HEK293 (cell line): ENCODE data around the gene MYH16.

ENCODE experiments used
- CTCF ChIA-PET: fragments of 350-600 bp; formaldehyde crosslinking; extraction: SDS; loops from one replicate; lab custom pipeline; 2021; ENCODE audit warnings: antibody characterized with exemption; lab: Yijun Ruan, JAX
- POLR2A ChIA-PET: fragments of 300-600 bp; formaldehyde crosslinking; extraction: SDS; loops from one replicate; lab custom pipeline; 2020; ENCODE audit warnings: antibody characterized with exemption, inconsistent platforms; lab: Yijun Ruan, JAX
- H3K27ac ChIP-seq: fragments of 200-500 bp; sonication (Bioruptor generic); 2 replicates; pipeline ENCODE4 v1.5.1; 2014; ENCODE audit warnings: low read depth, low read length, control low read depth, inconsistent platforms; ENCODE audit errors: extremely low read depth
- H3K36me3 ChIP-seq, 2 experiments: fragments of 200-500 bp in 1 of 2; sonication (Bioruptor generic) in 1 of 2; 1 replicate in 1 of 2; 2 replicates in 1 of 2; pipeline ENCODE4 v1.5.1; 2014 to 2017; ENCODE audit warnings: inconsistent platforms in 2 of 2, low read length in 2 of 2; ENCODE audit not compliant: control insufficient read depth in 2 of 2, insufficient read depth in 1 of 2
- H3K4me1 ChIP-seq: fragments of 200-500 bp; sonication (Bioruptor generic); 2 replicates; pipeline ENCODE4 v1.5.1; 2014; ENCODE audit warnings: mild to moderate bottlenecking, low read length, inconsistent platforms; ENCODE audit not compliant: control insufficient read depth, insufficient read depth
- H3K4me3 ChIP-seq: 2 replicates; pipeline ENCODE4 v1.5.1; 2011; ENCODE audit warnings: low read depth, mild to moderate bottlenecking, control low read depth, low read length, moderate library complexity
- H3K9me3 ChIP-seq: fragments of 200-500 bp; sonication (Bioruptor generic); 2 replicates; pipeline ENCODE4 v1.5.1; 2014; ENCODE audit warnings: low read depth, low read length, inconsistent platforms; ENCODE audit not compliant: control insufficient read depth, insufficient read depth
- GLIS2 ChIP-seq: fragments of 450-650 bp; formaldehyde crosslinking; IDR thresholded peaks from 2 replicates; pipeline ENCODE4 v1.5.1; 2016; ENCODE audit warnings: missing biosample characterization, missing genetic modification characterization
- KLF10 ChIP-seq: fragments of 450-650 bp; IDR thresholded peaks from 2 replicates; pipeline ENCODE4 v1.5.1; 2018; ENCODE audit warnings: missing biosample characterization, mild to moderate bottlenecking, missing genetic modification characterization
- SCRT1 ChIP-seq: fragments of 450-650 bp; formaldehyde crosslinking; IDR thresholded peaks from 2 replicates; pipeline ENCODE4 v1.5.1; 2016; ENCODE audit warnings: missing biosample characterization, missing genetic modification characterization, borderline replicate concordance
- TSHZ1 ChIP-seq: fragments of 450-650 bp; formaldehyde crosslinking; IDR thresholded peaks from 2 replicates; pipeline ENCODE4 v1.5.1; 2016; ENCODE audit warnings: missing biosample characterization, missing genetic modification characterization, borderline replicate concordance
- ZBTB26 ChIP-seq: fragments of 450-650 bp; formaldehyde crosslinking; optimal IDR thresholded peaks from 2 replicates; pipeline ENCODE3; 2016; ENCODE audit warnings: missing biosample characterization, mild to moderate bottlenecking, missing genetic modification characterization
- ZEB2 ChIP-seq: fragments of 450-650 bp; formaldehyde crosslinking; IDR thresholded peaks from 2 replicates; pipeline ENCODE4 v1.5.1; 2016; ENCODE audit warnings: missing biosample characterization, missing genetic modification characterization
- ZNF140 ChIP-seq: fragments of 450-650 bp; formaldehyde crosslinking; IDR thresholded peaks from 2 replicates; pipeline ENCODE4 v1.5.1; 2016; ENCODE audit warnings: missing biosample characterization, missing genetic modification characterization
- ZNF169 ChIP-seq: fragments of 450-650 bp; formaldehyde crosslinking; IDR thresholded peaks from 2 replicates; pipeline ENCODE4 v1.5.1; 2016; ENCODE audit warnings: missing biosample characterization, missing genetic modification characterization
- ZNF184 ChIP-seq: fragments of 450-650 bp; IDR thresholded peaks from 2 replicates; pipeline ENCODE4 v1.5.1; 2018; ENCODE audit warnings: missing biosample characterization, mild to moderate bottlenecking, missing genetic modification characterization
- ZNF248 ChIP-seq: fragments of 450-650 bp; formaldehyde crosslinking; IDR thresholded peaks from 2 replicates; pipeline ENCODE4 v1.5.1; 2017; ENCODE audit warnings: missing biosample characterization, missing genetic modification characterization
- ZNF362 ChIP-seq: fragments of 450-650 bp; formaldehyde crosslinking; IDR thresholded peaks from 2 replicates; pipeline ENCODE4 v1.5.1; 2016; ENCODE audit warnings: missing biosample characterization, missing genetic modification characterization
- ZNF560 ChIP-seq: fragments of 450-650 bp; formaldehyde crosslinking; IDR thresholded peaks from 2 replicates; pipeline ENCODE4 v1.5.1; 2017; ENCODE audit warnings: missing biosample characterization, missing genetic modification characterization, borderline replicate concordance
- ZNF561 ChIP-seq: fragments of 450-650 bp; IDR thresholded peaks from 2 replicates; pipeline ENCODE4 v1.5.1; 2018; ENCODE audit warnings: missing biosample characterization, missing genetic modification characterization, borderline replicate concordance
- ZNF624 ChIP-seq: fragments of 450-650 bp; formaldehyde crosslinking; IDR thresholded peaks from 2 replicates; pipeline ENCODE4 v1.5.1; 2017; ENCODE audit warnings: missing biosample characterization, missing genetic modification characterization
- ZNF660 ChIP-seq: fragments of 450-650 bp; IDR thresholded peaks from 2 replicates; pipeline ENCODE4 v1.5.1; 2018; ENCODE audit warnings: missing biosample characterization, mild to moderate bottlenecking, missing genetic modification characterization
- ZSCAN4 ChIP-seq: fragments of 450-650 bp; formaldehyde crosslinking; IDR thresholded peaks from 2 replicates; pipeline ENCODE4 v1.5.1; 2017; ENCODE audit warnings: missing biosample characterization, missing genetic modification characterization
- TF ChIP-seq, protein P1 (sequence below): fragments of 450-650 bp; formaldehyde crosslinking; IDR thresholded peaks from 2 replicates; pipeline ENCODE4 v1.5.1; 2016; ENCODE audit warnings: missing biosample characterization, missing genetic modification characterization
- TF ChIP-seq, protein P2 (sequence below): fragments of 450-650 bp; formaldehyde crosslinking; IDR thresholded peaks from 2 replicates; pipeline ENCODE4 v1.5.1; 2017; ENCODE audit warnings: missing biosample characterization, missing genetic modification characterization
- TF ChIP-seq, protein P3 (sequence below): fragments of 450-650 bp; formaldehyde crosslinking; IDR thresholded peaks from 2 replicates; pipeline ENCODE4 v1.5.1; 2016; ENCODE audit warnings: missing biosample characterization, missing genetic modification characterization

MYH16 gene

DNA sequence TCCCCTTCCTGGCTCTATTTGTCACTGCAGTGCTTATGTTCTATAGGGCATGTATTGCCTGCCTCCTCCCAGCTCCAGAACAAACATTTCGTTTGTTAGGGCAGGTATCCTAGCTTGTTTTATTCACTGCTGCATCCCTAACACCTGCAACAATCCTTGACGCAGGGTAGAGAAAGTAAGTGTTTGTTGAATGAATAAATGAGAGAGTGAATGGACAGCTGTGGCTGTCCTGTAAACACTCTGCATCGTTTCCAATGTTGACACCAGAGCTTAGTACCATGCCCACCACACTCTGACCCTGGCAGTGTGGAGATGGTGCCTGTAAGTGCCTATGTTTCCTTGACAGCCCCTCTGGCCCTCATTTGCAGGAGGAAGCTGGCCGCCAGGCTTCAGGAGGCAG lies 21.0 kb downstream of the MYH16 start:
- no peak overlapping the region for H3K4me3 ChIP-seq
- H3K27ac ChIP-seq: no peak overlapping the region
- H3K9me3 ChIP-seq: no peaks in the 10 kb centered on the region
- POLR2A ChIA-PET: no interaction called here
- H3K36me3 ChIP-seq: no peaks in the 10 kb centered on the region
- no peaks in the 10 kb centered on the region for H3K4me1 ChIP-seq
- CTCF ChIA-PET: no interaction called here
- TF ChIP-seq ZNF362 (tag by site-specific recombination) (no peak), ZNF169 (tag by site-specific recombination) (no peak), ZNF561 (tag by site-specific recombination) (no peak), ZSCAN4 (tag by site-specific recombination) (no peak), ZEB2 (no peak), GLIS2 (tag by site-specific recombination) (no peak), ZNF624 (tag by site-specific recombination) (no peak), KLF10 (no peak), SCRT1 (tag by site-specific recombination) (no peak), ZNF560 (tag by site-specific recombination) (no peak), ZNF660 (tag by site-specific recombination) (no peak), ZBTB26 (no peak), TSHZ1 (tag by site-specific recombination) (no peak), ZNF248 (no peak), ZNF140 (tag by site-specific recombination) (no peak), ZNF184 (tag by site-specific recombination) (no peak)
- TF ChIP-seq, protein P1, sequence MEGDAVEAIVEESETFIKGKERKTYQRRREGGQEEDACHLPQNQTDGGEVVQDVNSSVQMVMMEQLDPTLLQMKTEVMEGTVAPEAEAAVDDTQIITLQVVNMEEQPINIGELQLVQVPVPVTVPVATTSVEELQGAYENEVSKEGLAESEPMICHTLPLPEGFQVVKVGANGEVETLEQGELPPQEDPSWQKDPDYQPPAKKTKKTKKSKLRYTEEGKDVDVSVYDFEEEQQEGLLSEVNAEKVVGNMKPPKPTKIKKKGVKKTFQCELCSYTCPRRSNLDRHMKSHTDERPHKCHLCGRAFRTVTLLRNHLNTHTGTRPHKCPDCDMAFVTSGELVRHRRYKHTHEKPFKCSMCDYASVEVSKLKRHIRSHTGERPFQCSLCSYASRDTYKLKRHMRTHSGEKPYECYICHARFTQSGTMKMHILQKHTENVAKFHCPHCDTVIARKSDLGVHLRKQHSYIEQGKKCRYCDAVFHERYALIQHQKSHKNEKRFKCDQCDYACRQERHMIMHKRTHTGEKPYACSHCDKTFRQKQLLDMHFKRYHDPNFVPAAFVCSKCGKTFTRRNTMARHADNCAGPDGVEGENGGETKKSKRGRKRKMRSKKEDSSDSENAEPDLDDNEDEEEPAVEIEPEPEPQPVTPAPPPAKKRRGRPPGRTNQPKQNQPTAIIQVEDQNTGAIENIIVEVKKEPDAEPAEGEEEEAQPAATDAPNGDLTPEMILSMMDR (tag by site-specific recombination): no peak
- TF ChIP-seq, protein P2, sequence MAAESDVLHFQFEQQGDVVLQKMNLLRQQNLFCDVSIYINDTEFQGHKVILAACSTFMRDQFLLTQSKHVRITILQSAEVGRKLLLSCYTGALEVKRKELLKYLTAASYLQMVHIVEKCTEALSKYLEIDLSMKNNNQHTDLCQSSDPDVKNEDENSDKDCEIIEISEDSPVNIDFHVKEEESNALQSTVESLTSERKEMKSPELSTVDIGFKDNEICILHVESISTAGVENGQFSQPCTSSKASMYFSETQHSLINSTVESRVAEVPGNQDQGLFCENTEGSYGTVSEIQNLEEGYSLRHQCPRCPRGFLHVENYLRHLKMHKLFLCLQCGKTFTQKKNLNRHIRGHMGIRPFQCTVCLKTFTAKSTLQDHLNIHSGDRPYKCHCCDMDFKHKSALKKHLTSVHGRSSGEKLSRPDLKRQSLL (tag by site-specific recombination): no peak
- TF ChIP-seq, protein P3, sequence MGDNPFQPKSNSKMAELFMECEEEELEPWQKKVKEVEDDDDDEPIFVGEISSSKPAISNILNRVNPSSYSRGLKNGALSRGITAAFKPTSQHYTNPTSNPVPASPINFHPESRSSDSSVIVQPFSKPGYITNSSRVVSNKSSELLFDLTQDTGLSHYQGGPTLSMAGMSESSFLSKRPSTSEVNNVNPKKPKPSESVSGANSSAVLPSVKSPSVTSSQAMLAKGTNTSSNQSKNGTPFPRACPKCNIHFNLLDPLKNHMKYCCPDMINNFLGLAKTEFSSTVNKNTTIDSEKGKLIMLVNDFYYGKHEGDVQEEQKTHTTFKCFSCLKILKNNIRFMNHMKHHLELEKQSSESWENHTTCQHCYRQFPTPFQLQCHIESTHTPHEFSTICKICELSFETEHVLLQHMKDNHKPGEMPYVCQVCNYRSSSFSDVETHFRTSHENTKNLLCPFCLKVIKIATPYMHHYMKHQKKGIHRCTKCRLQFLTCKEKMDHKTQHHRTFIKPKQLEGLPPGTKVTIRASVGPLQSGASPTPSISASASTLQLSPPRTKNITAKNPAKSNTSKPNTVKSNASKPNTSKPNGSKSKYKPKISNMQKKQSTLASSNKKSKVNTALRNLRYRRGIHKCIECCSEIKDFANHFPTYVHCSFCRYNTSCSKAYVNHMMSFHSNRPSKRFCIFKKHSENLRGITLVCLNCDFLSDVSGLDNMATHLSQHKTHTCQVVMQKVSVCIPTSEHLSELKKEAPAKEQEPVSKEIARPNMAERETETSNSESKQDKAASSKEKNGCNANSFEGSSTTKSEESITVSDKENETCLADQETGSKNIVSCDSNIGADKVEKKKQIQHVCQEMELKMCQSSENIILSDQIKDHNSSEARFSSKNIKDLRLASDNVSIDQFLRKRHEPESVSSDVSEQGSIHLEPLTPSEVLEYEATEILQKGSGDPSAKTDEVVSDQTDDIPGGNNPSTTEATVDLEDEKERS: no peak
- TF ChIP-seq, all 188 proteins: peak for 0
